ENCODE measurements around the gene BRD7.

BRD7 gene

GRCh38 chr16:50288026-50288425 lies 80.8 kb downstream of the BRD7 start:
- DNase-seq: no peak

DNA sequence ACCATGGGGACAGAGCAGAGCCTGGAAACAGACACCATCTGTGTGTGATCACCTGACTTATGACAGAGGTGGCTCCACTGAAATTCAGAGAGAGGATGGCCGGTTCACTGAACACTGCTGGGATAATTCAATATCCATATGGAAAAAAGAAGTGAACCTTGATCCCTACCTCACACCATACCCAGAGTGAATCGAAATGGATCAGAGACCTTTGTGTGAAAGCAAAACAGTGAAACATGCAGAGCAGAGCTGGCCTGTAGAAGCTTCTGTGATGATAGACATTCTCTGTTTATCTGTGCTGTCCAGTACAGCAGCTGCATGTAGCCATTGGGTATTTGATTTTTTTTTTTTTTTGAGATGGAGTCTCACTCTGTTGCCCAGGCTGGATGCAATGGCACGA lies 82.1 kb downstream of the BRD7 start:
- DNase-seq: no peak

- DNase-seq: no peak
These were observed 83.3 kb downstream of the BRD7 start for GRCh38 chr16:50285406-50286003.

DNA sequence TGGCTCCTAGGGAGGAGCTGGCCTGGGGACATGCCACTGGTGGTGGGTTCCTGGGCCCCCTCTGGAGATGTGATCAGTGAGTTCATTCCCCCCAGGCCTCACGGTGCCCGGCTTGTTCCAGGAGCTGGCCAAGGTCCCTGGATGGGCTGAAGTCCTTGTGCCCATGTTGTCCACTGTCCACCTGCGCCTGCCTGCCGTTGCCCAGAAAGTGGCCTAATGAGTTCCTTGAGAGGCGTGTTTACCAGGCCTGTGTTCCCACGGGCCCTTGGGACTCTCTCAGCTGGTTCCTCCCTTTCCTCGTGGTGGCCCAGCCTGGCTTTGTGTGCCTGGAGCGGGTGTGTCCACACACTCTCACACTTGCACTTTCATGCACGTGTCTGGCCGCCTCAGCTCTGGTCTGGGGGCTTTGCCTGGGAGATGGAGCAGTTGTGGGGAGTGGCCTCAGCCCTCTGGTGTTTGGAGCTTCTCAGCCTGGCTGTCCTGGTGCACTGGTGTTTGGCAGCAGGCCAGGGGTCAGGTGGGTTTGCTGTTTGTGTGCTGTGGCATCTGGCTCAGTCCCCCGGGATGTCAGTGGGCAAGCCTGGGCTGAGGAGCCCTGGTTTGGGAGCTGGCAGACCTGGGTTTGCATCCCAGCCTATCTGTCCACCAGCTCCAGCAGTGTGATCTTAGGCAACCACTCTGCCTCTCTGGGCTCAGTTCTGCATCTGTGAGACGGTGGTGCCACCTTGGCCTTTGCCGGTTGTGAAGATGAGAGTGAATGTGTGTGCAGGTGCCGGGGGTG lies 84.5 kb downstream of the BRD7 start:
- no peak for DNase-seq

- no peak for DNase-seq
These were observed 85.7 kb downstream of the BRD7 start for GRCh38 chr16:50282955-50283631.

- DNase-seq: peak; percentile 92
These were observed 86.7 kb downstream of the BRD7 start for GRCh38 chr16:50282010-50282538.

GRCh38 chr16:50281391-50282009 lies 87.3 kb downstream of the BRD7 start:
- no peak for DNase-seq

DNA sequence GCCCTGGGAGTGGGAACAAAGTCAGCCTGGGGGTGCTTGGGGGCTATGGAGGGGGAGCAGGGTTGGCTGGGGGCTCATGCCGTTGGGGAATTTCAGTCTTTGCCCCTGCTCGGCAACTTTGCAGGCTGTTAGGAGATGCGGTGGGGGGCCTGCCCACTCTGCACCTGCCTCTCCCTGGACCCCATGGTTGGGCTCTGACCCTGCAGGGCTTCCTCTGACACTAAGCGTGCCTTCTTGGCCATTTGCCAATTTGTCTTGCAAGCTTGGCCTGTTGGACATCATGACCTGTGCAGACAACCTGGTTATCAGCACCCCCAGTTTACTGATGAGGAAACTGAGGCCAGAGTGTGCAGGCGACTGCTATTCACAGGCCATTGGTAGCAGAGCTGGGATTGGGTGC lies 87.9 kb downstream of the BRD7 start:
- DNase-seq: no peak

GRCh38 chr16:50279504-50279865 lies 89.3 kb downstream of the BRD7 start:
- DNase-seq: no peak

DNA sequence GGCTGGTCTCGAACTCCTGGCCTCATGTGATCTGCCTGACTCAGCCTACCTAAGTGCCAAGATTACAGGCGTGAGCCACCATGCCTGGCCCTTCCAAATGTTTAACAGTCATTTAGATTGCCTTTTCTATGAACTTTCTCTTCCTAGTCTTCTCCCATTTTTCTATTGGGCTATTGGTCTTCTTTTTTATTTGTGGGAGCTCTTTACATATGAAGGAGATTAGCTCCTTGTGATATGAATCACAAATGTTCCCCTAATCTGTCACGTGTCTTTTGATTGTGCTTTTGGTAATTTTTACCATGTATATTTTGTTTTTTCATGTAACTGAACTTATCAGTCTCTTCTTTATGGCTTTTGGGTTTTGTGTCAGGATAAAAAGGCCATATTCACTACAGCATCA lies 90.5 kb downstream of the BRD7 start:
- DNase-seq: no peak

DNA sequence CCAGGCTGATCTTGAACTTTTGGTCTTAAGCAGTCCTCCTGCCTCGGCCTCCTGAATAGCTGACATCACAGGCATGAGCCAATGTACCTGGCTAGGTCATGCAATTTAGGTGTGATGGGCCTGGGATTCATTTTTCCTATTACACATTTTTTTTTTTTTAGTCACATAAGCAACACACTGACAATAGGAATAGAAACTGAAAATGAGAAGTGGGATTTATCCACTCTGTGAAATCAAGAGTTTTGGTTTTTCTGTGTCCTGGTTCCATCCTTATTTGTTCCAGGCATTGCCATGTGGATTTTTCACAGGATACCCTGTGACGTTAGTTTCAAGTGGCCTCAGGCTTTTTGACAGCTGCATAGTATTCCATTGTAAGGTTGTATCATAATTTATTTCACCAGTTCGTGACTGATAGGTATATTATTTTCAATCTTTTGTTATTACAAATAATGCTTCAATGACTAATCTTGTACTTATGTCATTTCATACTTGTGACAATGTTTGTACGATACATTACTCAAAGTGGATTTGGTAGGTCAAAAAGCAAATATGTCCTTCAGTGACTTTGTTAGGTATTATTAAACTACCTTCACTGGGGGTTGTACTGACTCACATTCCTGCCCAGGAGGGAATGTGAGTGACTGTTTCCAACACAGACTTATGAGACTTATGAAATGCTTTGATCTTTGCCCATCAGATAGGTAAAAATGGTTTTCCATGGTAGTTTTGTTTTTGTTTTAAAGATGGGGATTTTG lies 91.8 kb downstream of the BRD7 start:
- no peak for DNase-seq

- no peak for DNase-seq
These were observed 92.5 kb downstream of the BRD7 start for GRCh38 chr16:50276326-50276640.

GRCh38 chr16:50275428-50276325 lies 93.1 kb downstream of the BRD7 start:
- DNase-seq: no peak

DNA sequence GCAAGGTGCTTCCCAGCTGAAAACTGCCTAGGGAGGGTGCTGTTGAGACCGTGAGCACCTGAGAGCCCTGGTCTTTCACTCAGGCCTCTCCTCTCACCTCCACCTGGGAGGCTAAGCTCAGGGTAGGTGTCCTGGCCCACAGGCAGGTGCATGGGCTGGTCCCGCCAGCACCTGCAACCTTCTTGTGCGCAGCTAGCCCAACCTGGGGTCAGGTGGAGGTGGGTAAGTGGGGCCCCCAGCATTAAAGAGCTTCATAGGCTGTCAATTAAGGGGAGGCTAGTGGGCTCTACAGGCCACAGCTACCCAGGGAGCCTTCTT lies 93.7 kb downstream of the BRD7 start:
- no peak for DNase-seq

GRCh38 chr16:50274326-50275097 lies 94.3 kb downstream of the BRD7 start:
- DNase-seq: no peak

DNA sequence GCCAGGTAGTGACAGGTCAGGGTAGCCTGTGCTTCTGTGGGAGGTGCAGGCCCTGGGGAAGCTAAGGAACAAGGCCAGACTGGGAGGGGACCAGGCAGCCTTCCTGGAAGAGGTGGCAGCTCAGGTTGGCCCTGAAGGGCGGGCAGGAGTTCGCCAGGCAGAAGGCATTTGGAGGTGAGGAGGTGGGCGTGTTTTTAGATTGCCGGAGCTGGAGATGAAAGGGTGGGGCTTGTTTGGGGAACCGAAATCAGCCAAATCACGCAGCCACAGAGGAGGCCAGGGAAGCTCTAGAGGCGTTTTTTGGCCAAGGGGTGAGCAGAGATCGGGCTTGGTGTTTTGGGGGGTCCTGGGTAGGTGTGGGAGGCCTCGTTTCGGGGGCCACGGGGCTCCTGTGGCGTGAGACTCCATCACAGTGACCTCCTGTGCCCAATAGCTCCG lies 94.9 kb downstream of the BRD7 start:
- DNase-seq: peak; percentile 39

GRCh38 chr16:50273382-50273690 lies 95.5 kb downstream of the BRD7 start:
- no peak for DNase-seq

GRCh38 chr16:50272687-50273381 lies 96.0 kb downstream of the BRD7 start:
- DNase-seq: no peak

DNA sequence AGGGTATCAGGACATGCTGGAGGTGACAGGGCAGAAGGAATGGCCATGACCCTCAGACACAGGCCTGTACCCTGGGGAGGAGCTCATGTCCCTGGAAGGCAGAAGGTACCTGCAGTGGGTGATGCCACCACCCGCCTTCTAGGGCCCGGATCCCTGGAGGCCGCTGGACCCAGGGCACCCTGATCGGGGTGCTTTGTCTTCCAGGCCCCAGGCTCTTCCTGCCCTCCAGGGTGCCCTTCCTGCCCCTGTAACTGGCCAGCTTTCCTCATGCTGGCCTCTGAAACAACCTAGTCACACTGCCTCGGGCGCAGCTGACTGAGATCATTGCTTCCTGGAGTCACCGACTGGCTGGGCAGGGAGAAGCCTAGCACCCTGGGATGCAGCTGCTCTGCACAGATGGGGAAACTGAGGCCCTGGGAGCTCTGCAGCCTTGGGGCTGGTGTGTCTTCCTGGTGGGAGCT lies 96.6 kb downstream of the BRD7 start:
- no peak for DNase-seq
